Natural killer cell (primary cell): ENCODE measurements around the gene PTPRM. TPM values are rescaled to one million over a fixed set of nuclear protein-coding genes. Genes with fewer than 3 reads are reported as not detected.
A peak's percentile ranks its signal among the peaks of the same experiment; 100 is the strongest.

Source experiments
- ATAC-seq, 3 donors: fragments of 150-1000 bp in 2 of 3; fragments of 200-7000 bp in 1 of 3; cut with Tn5 transposase; 1 replicate in 1 of 3; 2 replicates in 2 of 3; pipeline ENCODE4 v1.10.0; 2021; ENCODE audit warnings: mild to moderate bottlenecking in 2 of 3, moderate library complexity in 2 of 3
- DNase-seq, 2 donors: peaks; one replicate each; pipeline versions ENCODE4 v3.0.0 to v3.0.0-alpha.2; 2013 to 2021; ENCODE audit warnings: mixed read lengths in 1 of 2
- H3K27ac ChIP-seq: one replicate; pipeline ENCODE4 v1.5.1; 2013; ENCODE audit warnings: mild to moderate bottlenecking, low read length
- H3K27me3 ChIP-seq: one replicate; pipeline ENCODE4 v1.6.1; 2013; ENCODE audit warnings: low read length; ENCODE audit not compliant: control insufficient read depth, insufficient read depth
- H3K36me3 ChIP-seq: one replicate; pipeline ENCODE4 v1.6.1; 2013; ENCODE audit warnings: low read length; ENCODE audit not compliant: control insufficient read depth, insufficient read depth
- H3K4me1 ChIP-seq: one replicate; pipeline ENCODE4 v1.6.1; 2013; ENCODE audit warnings: low read length; ENCODE audit not compliant: control insufficient read depth, insufficient read depth
- H3K4me3 ChIP-seq: one replicate; pipeline ENCODE4 v1.5.1; 2013; ENCODE audit warnings: low read length
- H3K9me3 ChIP-seq: one replicate; pipeline ENCODE4 v1.6.1; 2013; ENCODE audit warnings: low read length; ENCODE audit not compliant: control insufficient read depth, insufficient read depth
- H3K27ac Mint-ChIP-seq, 2 donors: one replicate each; pipeline ENCODE4 v1.8.0; 2022; ENCODE audit warnings: mild to moderate bottlenecking in 2 of 2, mixed read lengths in 2 of 2, moderate library complexity in 1 of 2
- H3K27me3 Mint-ChIP-seq, 2 donors: one replicate each; pipeline ENCODE4 v1.8.0; 2022; ENCODE audit warnings: low read depth in 2 of 2, mixed read lengths in 2 of 2
- H3K36me3 Mint-ChIP-seq: one replicate; pipeline ENCODE4 v1.8.0; 2022; ENCODE audit warnings: mixed read lengths
- H3K4me1 Mint-ChIP-seq, 2 donors: one replicate each; pipeline ENCODE4 v1.8.0; 2022; ENCODE audit warnings: mixed read lengths in 2 of 2
- H3K4me3 Mint-ChIP-seq: one replicate; pipeline ENCODE4 v1.8.0; 2022; ENCODE audit warnings: mild to moderate bottlenecking, moderate library complexity, mixed read lengths
- H3K9me3 Mint-ChIP-seq, 2 donors: one replicate each; pipeline ENCODE4 v1.8.0; 2022; ENCODE audit warnings: mixed read lengths in 2 of 2
- WGBS: methylation state at CpG from one replicate; pipeline ENCODE4 v1.1.7; 2013; ENCODE audit warnings: missing lambda C conversion rate; ENCODE audit not compliant: insufficient coverage; 5-methylcytosine and 5-hydroxymethylcytosine counted together
- intact Hi-C: fragments of 100-400 bp; cut with micrococcal nuclease; formaldehyde crosslinking; loops from one replicate; pipeline ENCODE4 v1.14.2; 2022
- total RNA-seq, 4 donors: library from RNA; stranded (reverse); fragments of 120-200 nt in 1 of 4; gene quantifications; one replicate each; pipeline versions ENCODE4 v1.2.3 to v1.2.4, GENCODE V29; 2013 to 2022
- TF ChIP-seq, protein P1 (sequence below): fragments of 200-600 bp; IDR thresholded peaks from one replicate; pipeline ENCODE4 v1.8.0; 2022; ENCODE audit warnings: antibody characterized with exemption

PTPRM gene
- total RNA-seq, 3 donors from 2014 or later (not counting 1 experiment from before 2014, with no cell fraction given): 5.0 to 13.2 (median 12.1) TPM

DNA sequence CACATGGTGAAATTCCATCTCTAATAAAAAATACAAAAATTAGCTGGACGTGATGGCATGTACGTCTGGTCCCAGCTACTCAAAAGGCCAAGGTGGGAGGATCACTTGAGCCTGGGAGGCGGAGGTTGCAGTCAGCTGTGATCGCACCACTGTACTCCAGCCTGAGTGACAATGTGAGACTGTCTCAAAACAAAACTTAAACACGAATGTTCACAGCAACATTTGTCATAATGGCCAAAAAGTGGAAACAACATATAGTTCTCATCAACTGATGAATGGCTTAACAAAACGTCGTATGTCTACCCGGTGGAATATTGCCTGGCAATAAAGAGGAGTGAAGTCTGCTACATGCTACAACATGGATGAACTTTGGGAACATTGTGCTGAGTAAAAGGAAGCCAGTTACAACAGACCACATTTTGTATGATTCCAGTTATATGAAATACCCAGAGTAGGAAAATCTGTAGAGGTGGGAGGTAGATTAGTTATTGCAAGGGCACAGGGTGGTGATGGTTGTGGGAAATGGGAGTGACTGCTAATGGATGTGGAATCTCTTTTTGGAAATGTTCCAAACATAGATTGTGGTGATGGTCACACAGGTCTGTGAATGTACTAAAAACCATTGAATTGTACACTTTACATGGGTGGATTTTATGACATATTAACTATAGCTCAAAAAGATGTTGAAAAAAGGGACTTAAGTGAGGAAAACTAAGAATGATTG lies 478.2 kb downstream of the PTPRM start:
- Histone ChIP-seq H3K27me3 (no peaks in the 10 kb centered on the region), H3K4me3 (no peak overlapping the region), H3K27ac (no peak overlapping the region), H3K4me1 (no peaks in the 10 kb centered on the region), H3K9me3 (no peaks in the 10 kb centered on the region), H3K36me3 (no peaks in the 10 kb centered on the region)
- no peak overlapping the region for H3K27ac Mint-ChIP-seq
- ATAC-seq: no peak
- H3K4me3 Mint-ChIP-seq: no peak overlapping the region
- H3K27me3 Mint-ChIP-seq: no peaks in the 10 kb centered on the region
- no peaks in the 10 kb centered on the region for H3K36me3 Mint-ChIP-seq
- DNase-seq: no peak
- WGBS: 90% methylated on average over 8 of the region's 8 CpGs
- TF ChIP-seq, protein P1, sequence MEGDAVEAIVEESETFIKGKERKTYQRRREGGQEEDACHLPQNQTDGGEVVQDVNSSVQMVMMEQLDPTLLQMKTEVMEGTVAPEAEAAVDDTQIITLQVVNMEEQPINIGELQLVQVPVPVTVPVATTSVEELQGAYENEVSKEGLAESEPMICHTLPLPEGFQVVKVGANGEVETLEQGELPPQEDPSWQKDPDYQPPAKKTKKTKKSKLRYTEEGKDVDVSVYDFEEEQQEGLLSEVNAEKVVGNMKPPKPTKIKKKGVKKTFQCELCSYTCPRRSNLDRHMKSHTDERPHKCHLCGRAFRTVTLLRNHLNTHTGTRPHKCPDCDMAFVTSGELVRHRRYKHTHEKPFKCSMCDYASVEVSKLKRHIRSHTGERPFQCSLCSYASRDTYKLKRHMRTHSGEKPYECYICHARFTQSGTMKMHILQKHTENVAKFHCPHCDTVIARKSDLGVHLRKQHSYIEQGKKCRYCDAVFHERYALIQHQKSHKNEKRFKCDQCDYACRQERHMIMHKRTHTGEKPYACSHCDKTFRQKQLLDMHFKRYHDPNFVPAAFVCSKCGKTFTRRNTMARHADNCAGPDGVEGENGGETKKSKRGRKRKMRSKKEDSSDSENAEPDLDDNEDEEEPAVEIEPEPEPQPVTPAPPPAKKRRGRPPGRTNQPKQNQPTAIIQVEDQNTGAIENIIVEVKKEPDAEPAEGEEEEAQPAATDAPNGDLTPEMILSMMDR: no peak
- intact Hi-C loops: no loop called here
- no peaks in the 10 kb centered on the region for H3K4me1 Mint-ChIP-seq
- peaks cover 0 to 3% of the 10 kb centered on the region in 2 donors for H3K9me3 Mint-ChIP-seq

GRCh38 chr18:8045884-8046281 lies 478.8 kb downstream of the PTPRM start:
- H3K9me3 Mint-ChIP-seq: peaks cover 0 to 3% of the 10 kb centered on the region in 2 donors
- no peaks in the 10 kb centered on the region for H3K4me1 Mint-ChIP-seq
- WGBS: 75% methylated on average over 8 of the region's 8 CpGs
- H3K4me3 ChIP-seq: no peak overlapping the region
- ATAC-seq (no peak), DNase-seq (peak in 1 of 2 donors; percentile 54)
- H3K36me3 ChIP-seq: no peaks in the 10 kb centered on the region
- no peak overlapping the region for H3K27ac Mint-ChIP-seq
- no peaks in the 10 kb centered on the region for H3K9me3 ChIP-seq
- no peak overlapping the region for H3K27ac ChIP-seq
- no peaks in the 10 kb centered on the region for H3K36me3 Mint-ChIP-seq
- intact Hi-C loops: no loop called here
- TF ChIP-seq, protein P1: no peak
- no peak overlapping the region for H3K4me3 Mint-ChIP-seq
- H3K27me3 ChIP-seq: no peaks in the 10 kb centered on the region
- no peaks in the 10 kb centered on the region for H3K4me1 ChIP-seq
- no peaks in the 10 kb centered on the region for H3K27me3 Mint-ChIP-seq

- no peak overlapping the region for H3K27ac Mint-ChIP-seq
- WGBS: 88% methylated on average over 5 of the region's 5 CpGs
- DNase-seq: no peak
These were observed 479.3 kb downstream of the PTPRM start for GRCh38 chr18:8046441-8046840.

More at GRCh38 chr18:8046441-8046840, 479.3 kb downstream of the PTPRM start:
- H3K9me3 ChIP-seq: no peaks in the 10 kb centered on the region
- no peaks in the 10 kb centered on the region for H3K36me3 ChIP-seq
- Mint-ChIP-seq H3K4me3 (no peak overlapping the region), H3K36me3 (no peaks in the 10 kb centered on the region), H3K9me3 (peaks cover 0 to 3% of the 10 kb centered on the region in 2 donors), H3K4me1 (peaks cover 3% of the 10 kb centered on the region in 2 donors), H3K27me3 (no peaks in the 10 kb centered on the region)
- H3K27ac ChIP-seq: no peak overlapping the region
- H3K4me3 ChIP-seq: no peak overlapping the region
- ATAC-seq: no peak
- no peaks in the 10 kb centered on the region for H3K27me3 ChIP-seq
- no peaks in the 10 kb centered on the region for H3K4me1 ChIP-seq
- TF ChIP-seq, protein P1: no peak
- intact Hi-C loops: no loop called here
